Measurements from ENCODE around the gene KCNK5.

The KCNK5 gene

GRCh38 chr6:39196673-39197091 lies 32.6 kb downstream of the KCNK5 start:
- no peak overlapping the region for H3K27ac ChIP-seq (ENCODE audit: low read depth, low read length, severe bottlenecking)

GRCh38 chr6:39195792-39196385 lies 33.4 kb downstream of the KCNK5 start:
- Histone ChIP-seq H3K4me1 (ENCODE audit: control insufficient read depth, insufficient read depth, low read length, poor library complexity, severe bottlenecking) (peaks cover 18% of the 10 kb centered on the region), H3K9me3 (ENCODE audit: control insufficient read depth, low read length) (no peaks in the 10 kb centered on the region), H3K36me3 (ENCODE audit: control insufficient read depth, insufficient read depth, low read length) (peaks cover 31% of the 10 kb centered on the region), H3K27ac (ENCODE audit: low read depth, low read length, severe bottlenecking) (no peak overlapping the region), H3K4me3 (ENCODE audit: extremely low read depth, insufficient read depth, low read length, poor library complexity, severe bottlenecking) (no peak overlapping the region)
- 94 to 96% methylated on average over 3 of the region's 3 CpGs for WGBS, 2 experiments (ENCODE audit: insufficient coverage in 2 of 2)

More at GRCh38 chr6:39196673-39197091, 32.6 kb downstream of the KCNK5 start:
- H3K4me1 ChIP-seq (ENCODE audit: control insufficient read depth, insufficient read depth, low read length, poor library complexity, severe bottlenecking) = peaks cover 18% of the 10 kb centered on the region
- WGBS, 2 experiments (ENCODE audit: insufficient coverage in 2 of 2) = 83 to 100% methylated on average over 2 to 3 of the region's 3 CpGs
- no peaks in the 10 kb centered on the region for H3K9me3 ChIP-seq (ENCODE audit: control insufficient read depth, low read length)
- peaks cover 24% of the 10 kb centered on the region for H3K36me3 ChIP-seq (ENCODE audit: control insufficient read depth, insufficient read depth, low read length)
- no peak overlapping the region for H3K4me3 ChIP-seq (ENCODE audit: extremely low read depth, insufficient read depth, low read length, poor library complexity, severe bottlenecking)

GRCh38 chr6:39194466-39194865 lies 34.8 kb downstream of the KCNK5 start:
- Histone ChIP-seq H3K4me1 (ENCODE audit: control insufficient read depth, insufficient read depth, low read length, poor library complexity, severe bottlenecking) (peaks cover 18% of the 10 kb centered on the region), H3K36me3 (ENCODE audit: control insufficient read depth, insufficient read depth, low read length) (peaks cover 32% of the 10 kb centered on the region), H3K4me3 (ENCODE audit: extremely low read depth, insufficient read depth, low read length, poor library complexity, severe bottlenecking) (no peak overlapping the region), H3K27ac (ENCODE audit: low read depth, low read length, severe bottlenecking) (no peak overlapping the region), H3K9me3 (ENCODE audit: control insufficient read depth, low read length) (no peaks in the 10 kb centered on the region)
- 94 to 98% methylated on average over 3 to 8 of the region's 9 CpGs for WGBS, 2 experiments (ENCODE audit: insufficient coverage in 2 of 2)

GRCh38 chr6:39193201-39193791 lies 36.0 kb downstream of the KCNK5 start:
- Histone ChIP-seq H3K4me3 (ENCODE audit: extremely low read depth, insufficient read depth, low read length, poor library complexity, severe bottlenecking) (no peak overlapping the region), H3K9me3 (ENCODE audit: control insufficient read depth, low read length) (no peaks in the 10 kb centered on the region), H3K27ac (ENCODE audit: low read depth, low read length, severe bottlenecking) (peak overlapping the region; percentile 86), H3K4me1 (ENCODE audit: control insufficient read depth, insufficient read depth, low read length, poor library complexity, severe bottlenecking) (peaks cover 14% of the 10 kb centered on the region), H3K36me3 (ENCODE audit: control insufficient read depth, insufficient read depth, low read length) (peaks cover 32% of the 10 kb centered on the region)
- 53% methylated on average over 2 of the region's 2 CpGs; no CpG with 5 or more reads in 1 of the 2 experiments for WGBS, 2 experiments (ENCODE audit: insufficient coverage in 2 of 2)

- no peaks in the 10 kb centered on the region for H3K9me3 ChIP-seq (ENCODE audit: control insufficient read depth, low read length)
- H3K4me1 ChIP-seq (ENCODE audit: control insufficient read depth, insufficient read depth, low read length, poor library complexity, severe bottlenecking) = peaks cover 13% of the 10 kb centered on the region
- H3K36me3 ChIP-seq (ENCODE audit: control insufficient read depth, insufficient read depth, low read length) = peaks cover 32% of the 10 kb centered on the region
- WGBS, 2 experiments (ENCODE audit: insufficient coverage in 2 of 2) = 90 to 97% methylated on average over 6 of the region's 6 CpGs
- no peak overlapping the region for H3K4me3 ChIP-seq (ENCODE audit: extremely low read depth, insufficient read depth, low read length, poor library complexity, severe bottlenecking)
- H3K27ac ChIP-seq (ENCODE audit: low read depth, low read length, severe bottlenecking) = peak overlapping the region; percentile 86
Observed at GRCh38 chr6:39192736-39193135, 36.5 kb downstream of the KCNK5 start.

GRCh38 chr6:39191236-39191930 lies 37.9 kb downstream of the KCNK5 start:
- peaks cover 32% of the 10 kb centered on the region for H3K36me3 ChIP-seq (ENCODE audit: control insufficient read depth, insufficient read depth, low read length)
- H3K9me3 ChIP-seq (ENCODE audit: control insufficient read depth, low read length) = no peaks in the 10 kb centered on the region
- H3K27ac ChIP-seq (ENCODE audit: low read depth, low read length, severe bottlenecking) = no peak overlapping the region
- H3K4me3 ChIP-seq (ENCODE audit: extremely low read depth, insufficient read depth, low read length, poor library complexity, severe bottlenecking) = no peak overlapping the region
- H3K4me1 ChIP-seq (ENCODE audit: control insufficient read depth, insufficient read depth, low read length, poor library complexity, severe bottlenecking) = peaks cover 13% of the 10 kb centered on the region
- WGBS, 2 experiments (ENCODE audit: insufficient coverage in 2 of 2) = 95 to 98% methylated on average over 20 to 23 of the region's 23 CpGs

- Histone ChIP-seq H3K4me1 (ENCODE audit: control insufficient read depth, insufficient read depth, low read length, poor library complexity, severe bottlenecking) (peaks cover 13% of the 10 kb centered on the region), H3K9me3 (ENCODE audit: control insufficient read depth, low read length) (no peaks in the 10 kb centered on the region), H3K36me3 (ENCODE audit: control insufficient read depth, insufficient read depth, low read length) (peaks cover 36% of the 10 kb centered on the region), H3K27ac (ENCODE audit: low read depth, low read length, severe bottlenecking) (no peak overlapping the region), H3K4me3 (ENCODE audit: extremely low read depth, insufficient read depth, low read length, poor library complexity, severe bottlenecking) (no peak overlapping the region)
- 93 to 95% methylated on average over 12 to 19 of the region's 21 CpGs for WGBS, 2 experiments (ENCODE audit: insufficient coverage in 2 of 2)
Observed at GRCh38 chr6:39190545-39191235, 38.6 kb downstream of the KCNK5 start.

- Histone ChIP-seq H3K4me1 (ENCODE audit: control insufficient read depth, insufficient read depth, low read length, poor library complexity, severe bottlenecking) (peaks cover 13% of the 10 kb centered on the region), H3K27ac (ENCODE audit: low read depth, low read length, severe bottlenecking) (no peak overlapping the region), H3K4me3 (ENCODE audit: extremely low read depth, insufficient read depth, low read length, poor library complexity, severe bottlenecking) (no peak overlapping the region), H3K36me3 (ENCODE audit: control insufficient read depth, insufficient read depth, low read length) (peaks cover 30% of the 10 kb centered on the region), H3K9me3 (ENCODE audit: control insufficient read depth, low read length) (no peaks in the 10 kb centered on the region)
- 78 to 83% methylated on average over 13 of the region's 15 CpGs for WGBS, 2 experiments (ENCODE audit: insufficient coverage in 2 of 2)
Observed at GRCh38 chr6:39189915-39190544, 39.2 kb downstream of the KCNK5 start.

GRCh38 chr6:39189131-39189530 lies 40.1 kb downstream of the KCNK5 start:
- 93 to 96% methylated on average over 4 to 5 of the region's 8 CpGs for WGBS, 2 experiments (ENCODE audit: insufficient coverage in 2 of 2)
- peaks cover 23% of the 10 kb centered on the region for H3K36me3 ChIP-seq (ENCODE audit: control insufficient read depth, insufficient read depth, low read length)
- no peaks in the 10 kb centered on the region for H3K9me3 ChIP-seq (ENCODE audit: control insufficient read depth, low read length)
- no peak overlapping the region for H3K27ac ChIP-seq (ENCODE audit: low read depth, low read length, severe bottlenecking)
- no peak overlapping the region for H3K4me3 ChIP-seq (ENCODE audit: extremely low read depth, insufficient read depth, low read length, poor library complexity, severe bottlenecking)
- H3K4me1 ChIP-seq (ENCODE audit: control insufficient read depth, insufficient read depth, low read length, poor library complexity, severe bottlenecking) = peaks cover 13% of the 10 kb centered on the region

- 84 to 95% methylated on average over 6 of the region's 7 CpGs for WGBS, 2 experiments (ENCODE audit: insufficient coverage in 2 of 2)
- Histone ChIP-seq H3K36me3 (ENCODE audit: control insufficient read depth, insufficient read depth, low read length) (peaks cover 17% of the 10 kb centered on the region), H3K4me1 (ENCODE audit: control insufficient read depth, insufficient read depth, low read length, poor library complexity, severe bottlenecking) (peaks cover 10% of the 10 kb centered on the region), H3K9me3 (ENCODE audit: control insufficient read depth, low read length) (no peaks in the 10 kb centered on the region), H3K27ac (ENCODE audit: low read depth, low read length, severe bottlenecking) (no peak overlapping the region), H3K4me3 (ENCODE audit: extremely low read depth, insufficient read depth, low read length, poor library complexity, severe bottlenecking) (no peak overlapping the region)
Observed at GRCh38 chr6:39188571-39188970, 40.7 kb downstream of the KCNK5 start.

Measured in mesodermal cell (in vitro differentiated cells).